Activated CD8-positive, alpha-beta T cell treated with anti-CD3 and anti-CD28 coated beads for 36 hours (primary cell): ENCODE results near the gene ADAM10. TPM values are rescaled to one million over a fixed set of nuclear protein-coding genes. Genes with fewer than 3 reads are reported as not detected.

ENCODE experiments used
- ATAC-seq: fragments of 200-7000 bp; cut with Tn5 transposase; one replicate; pipeline ENCODE4 v1.10.0; 2021; ENCODE audit warnings: mild to moderate bottlenecking, moderate library complexity
- CTCF ChIA-PET: fragments of 350-600 bp; sonication (Branson Sonifier 250); formaldehyde crosslinking; loops from one replicate; lab custom pipeline; 2021; ENCODE audit warnings: antibody characterized with exemption; lab: Charles Lee
- POLR2A ChIA-PET: fragments of 350-600 bp; sonication (Branson Sonifier 250); formaldehyde crosslinking; loops from one replicate; lab custom pipeline; 2021; ENCODE audit warnings: antibody characterized with exemption; lab: Charles Lee
- DNase-seq: peaks from one replicate; pipeline ENCODE4 v3.0.0-alpha.2; 2020
- H3K27ac Mint-ChIP-seq: one replicate; pipeline ENCODE4 v1.8.0; 2021; ENCODE audit warnings: mild to moderate bottlenecking, mixed read lengths
- H3K27me3 Mint-ChIP-seq: one replicate; pipeline ENCODE4 v1.8.0; 2021; ENCODE audit warnings: mixed read lengths
- H3K36me3 Mint-ChIP-seq: one replicate; pipeline ENCODE4 v1.8.0; 2021; ENCODE audit warnings: low read depth, mixed read lengths
- H3K4me1 Mint-ChIP-seq: one replicate; pipeline ENCODE4 v1.8.0; 2021; ENCODE audit warnings: low read depth, mixed read lengths
- H3K4me3 Mint-ChIP-seq: one replicate; pipeline ENCODE4 v1.8.0; 2021; ENCODE audit warnings: mild to moderate bottlenecking, moderate library complexity, mixed read lengths
- H3K9me3 Mint-ChIP-seq: one replicate; pipeline ENCODE4 v1.8.0; 2021; ENCODE audit warnings: mixed read lengths
- intact Hi-C: fragments of 100-400 bp; cut with micrococcal nuclease; formaldehyde crosslinking; loops from one replicate; pipeline ENCODE4 v1.10.0; 2022
- total RNA-seq, 2 experiments: library from RNA; stranded (reverse); gene quantifications; one replicate each; pipeline ENCODE4 v1.2.3, GENCODE V29; 2021
- TF ChIP-seq, protein P1 (sequence below): fragments of 200-600 bp; IDR thresholded peaks from one replicate; pipeline ENCODE4 v1.8.0; 2022; ENCODE audit warnings: antibody characterized with exemption, mild to moderate bottlenecking

ADAM10 gene
- total RNA-seq, 2 experiments from 2014 or later, result 76.4 to 79.4 TPM

DNA sequence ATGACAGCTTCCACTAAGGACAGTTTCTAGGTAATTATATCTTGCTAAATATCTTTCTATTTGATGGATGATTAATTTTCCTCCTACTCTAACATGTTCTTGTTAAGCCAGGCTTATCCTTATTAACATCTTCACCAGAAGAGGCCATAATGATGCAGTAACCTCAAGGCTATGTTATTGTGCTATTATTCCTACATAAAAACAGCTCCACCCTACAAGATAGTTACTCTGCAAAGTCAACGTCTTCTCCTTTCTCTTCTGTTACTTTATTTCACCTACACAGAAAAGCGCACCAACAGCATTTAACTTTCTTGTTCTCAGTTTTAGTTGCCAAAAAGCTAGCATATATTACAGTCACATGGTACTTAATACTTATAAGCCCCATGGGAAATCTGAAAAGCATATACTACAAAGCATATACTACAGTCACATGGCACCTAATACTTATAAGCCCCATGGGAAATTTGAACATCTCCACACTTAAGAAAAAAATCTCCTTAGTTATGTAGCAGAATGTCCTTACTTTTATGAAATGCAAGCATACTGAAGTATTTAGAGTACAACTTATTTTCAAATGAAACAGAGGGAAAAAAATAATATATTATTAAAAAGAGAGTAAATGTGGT lies 13.4 kb downstream of the ADAM10 start:
- no peak for DNase-seq
- peaks cover 64% of the 10 kb centered on the region for H3K4me1 Mint-ChIP-seq

DNA sequence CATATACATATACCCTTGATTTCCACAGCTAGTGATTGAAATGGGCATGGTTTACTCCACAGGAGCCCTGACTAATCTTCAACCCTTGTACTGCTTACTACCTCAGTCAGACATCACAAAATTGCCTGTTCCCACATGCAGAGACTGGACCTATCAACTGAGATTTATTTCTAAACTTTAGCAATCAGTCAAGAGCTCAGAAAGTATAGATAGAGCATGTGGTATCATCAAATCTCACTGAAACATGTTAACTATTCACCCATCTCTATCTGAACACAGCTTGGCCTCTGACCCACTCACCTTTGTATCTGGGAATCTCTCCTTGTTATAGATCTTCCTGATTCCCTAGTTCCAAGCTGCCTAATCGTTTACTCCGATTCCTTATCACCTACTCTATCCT lies 14.6 kb downstream of the ADAM10 start:
- Mint-ChIP-seq H3K36me3 (peaks cover 18% of the 10 kb centered on the region), H3K9me3 (no peaks in the 10 kb centered on the region), H3K27me3 (no peaks in the 10 kb centered on the region), H3K27ac (no peak overlapping the region), H3K4me3 (no peak overlapping the region), H3K4me1 (peaks cover 67% of the 10 kb centered on the region)
- CTCF ChIA-PET, result interaction anchor here (1.2 to 1.5 kb wide), 2 partner anchors 11 to 36 kb away, joined by 4 to 5 read pairs; partner anchors contain the start of gene MINDY2
- intact Hi-C loops, result no loop called here
- ATAC-seq, result no peak
- TF ChIP-seq, protein P1, sequence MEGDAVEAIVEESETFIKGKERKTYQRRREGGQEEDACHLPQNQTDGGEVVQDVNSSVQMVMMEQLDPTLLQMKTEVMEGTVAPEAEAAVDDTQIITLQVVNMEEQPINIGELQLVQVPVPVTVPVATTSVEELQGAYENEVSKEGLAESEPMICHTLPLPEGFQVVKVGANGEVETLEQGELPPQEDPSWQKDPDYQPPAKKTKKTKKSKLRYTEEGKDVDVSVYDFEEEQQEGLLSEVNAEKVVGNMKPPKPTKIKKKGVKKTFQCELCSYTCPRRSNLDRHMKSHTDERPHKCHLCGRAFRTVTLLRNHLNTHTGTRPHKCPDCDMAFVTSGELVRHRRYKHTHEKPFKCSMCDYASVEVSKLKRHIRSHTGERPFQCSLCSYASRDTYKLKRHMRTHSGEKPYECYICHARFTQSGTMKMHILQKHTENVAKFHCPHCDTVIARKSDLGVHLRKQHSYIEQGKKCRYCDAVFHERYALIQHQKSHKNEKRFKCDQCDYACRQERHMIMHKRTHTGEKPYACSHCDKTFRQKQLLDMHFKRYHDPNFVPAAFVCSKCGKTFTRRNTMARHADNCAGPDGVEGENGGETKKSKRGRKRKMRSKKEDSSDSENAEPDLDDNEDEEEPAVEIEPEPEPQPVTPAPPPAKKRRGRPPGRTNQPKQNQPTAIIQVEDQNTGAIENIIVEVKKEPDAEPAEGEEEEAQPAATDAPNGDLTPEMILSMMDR, result no peak
- no peak for DNase-seq
- POLR2A ChIA-PET, result no interaction called here

More for the DNA sequence above, 13.4 kb downstream of the ADAM10 start:
- TF ChIP-seq, protein P1, result no peak
- intact Hi-C loops, result no loop called here
- Mint-ChIP-seq H3K4me3 (no peak overlapping the region), H3K36me3 (peaks cover 13% of the 10 kb centered on the region), H3K27ac (no peak overlapping the region), H3K9me3 (no peaks in the 10 kb centered on the region), H3K27me3 (no peaks in the 10 kb centered on the region)
- CTCF ChIA-PET, result interaction anchor here (1.5 kb wide), 1 partner anchor 35 kb away, joined by 4 read pairs; the partner anchor contains the start of gene MINDY2
- POLR2A ChIA-PET, result interaction anchor here (0.7 kb wide), 1 partner anchor 247 kb away, joined by 3 read pairs; no protein-coding TSS in a partner anchor
- no peak for ATAC-seq

DNA sequence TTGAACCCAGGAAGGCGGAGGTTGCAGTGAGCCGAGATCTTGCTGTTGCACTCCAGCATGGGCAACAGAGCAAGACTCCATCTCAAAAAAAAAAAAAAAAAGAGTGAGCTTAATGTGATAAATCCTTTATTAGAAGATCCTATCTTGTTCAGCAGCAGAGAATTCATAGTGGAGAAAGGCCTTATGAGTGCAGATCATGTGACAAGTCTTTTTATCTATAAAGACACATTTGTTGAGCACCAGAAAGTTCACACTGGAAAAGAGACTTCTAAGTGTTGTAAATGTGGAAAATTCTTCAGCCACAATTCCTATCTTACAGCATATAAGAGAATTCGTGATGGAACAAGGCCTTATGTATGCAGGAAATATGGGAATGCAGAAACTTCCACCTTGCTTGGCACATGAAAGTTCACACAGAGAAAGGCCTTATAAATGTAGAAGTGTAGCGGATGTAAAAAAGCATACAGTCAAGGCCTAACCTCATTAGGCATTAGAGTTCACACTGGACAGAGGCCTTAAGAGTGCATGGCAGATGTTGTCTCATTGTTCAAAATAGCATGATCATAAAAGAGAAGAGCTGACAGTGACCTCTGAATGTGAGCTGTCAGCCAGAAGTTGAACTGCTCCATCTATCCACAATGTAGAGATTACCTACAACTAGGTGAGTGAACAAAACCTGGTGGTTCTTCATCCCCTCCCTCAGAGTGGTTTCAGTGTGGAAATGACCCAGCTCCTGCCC lies 16.7 kb downstream of the ADAM10 start:
- TF ChIP-seq, protein P1, result no peak
- H3K27ac Mint-ChIP-seq, result peak overlapping the region; percentile 14
- H3K27me3 Mint-ChIP-seq, result no peaks in the 10 kb centered on the region
- ChIA-PET CTCF (interaction anchor here (0.6 kb wide), 1 partner anchor 8 kb away, joined by 3 read pairs; no protein-coding TSS in a partner anchor), POLR2A (interaction anchor here (1.5 kb wide), 1 partner anchor 7 kb away, joined by 5 read pairs; no protein-coding TSS in a partner anchor)
- intact Hi-C loops, result no loop called here
- no peaks in the 10 kb centered on the region for H3K9me3 Mint-ChIP-seq
- H3K4me3 Mint-ChIP-seq, result no peak overlapping the region
- ATAC-seq (no peak), DNase-seq (no peak)
- H3K4me1 Mint-ChIP-seq, result peaks cover 61% of the 10 kb centered on the region
- peaks cover 23% of the 10 kb centered on the region for H3K36me3 Mint-ChIP-seq

DNA sequence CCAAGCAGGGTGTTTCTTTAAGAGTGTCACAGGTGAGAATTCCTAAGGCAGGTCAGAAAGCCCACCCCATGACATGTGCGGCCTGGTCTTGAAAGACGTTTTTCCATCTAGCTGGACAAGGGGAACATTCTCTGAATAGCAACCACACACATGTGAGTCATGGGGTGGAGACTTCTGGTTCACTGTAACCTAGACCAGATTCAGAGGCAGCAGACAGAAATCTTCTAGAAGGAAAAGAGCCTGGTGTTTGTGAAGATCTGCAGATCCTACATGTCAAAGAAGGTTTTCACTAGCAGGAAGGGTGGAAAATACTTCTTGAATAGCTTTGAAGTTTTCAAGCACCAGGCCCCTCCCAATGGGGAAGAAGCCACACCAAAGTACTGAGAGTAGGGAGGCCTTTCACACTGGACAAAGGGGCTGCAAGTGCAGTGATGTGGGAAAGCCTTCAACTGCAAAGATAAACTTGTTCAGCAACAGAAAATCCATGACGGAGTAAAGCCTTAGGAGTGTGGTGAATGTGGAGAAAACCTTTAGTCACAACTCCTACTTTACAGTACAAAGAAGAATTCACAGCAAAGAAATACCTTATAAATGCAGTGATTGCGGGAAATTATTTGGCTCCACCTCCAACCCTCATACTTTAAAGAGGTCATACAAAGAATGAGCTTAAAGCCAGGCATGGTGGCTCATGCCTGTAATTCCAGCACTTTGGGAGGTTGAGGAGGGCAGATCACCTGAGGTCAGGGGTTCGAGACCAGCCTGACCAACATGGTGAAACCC lies 17.6 kb downstream of the ADAM10 start:
- Mint-ChIP-seq H3K27ac (no peak overlapping the region), H3K9me3 (no peaks in the 10 kb centered on the region), H3K27me3 (no peaks in the 10 kb centered on the region), H3K36me3 (peaks cover 23% of the 10 kb centered on the region), H3K4me3 (no peak overlapping the region), H3K4me1 (peaks cover 58% of the 10 kb centered on the region)
- ATAC-seq, result no peak
- DNase-seq, result no peak
- TF ChIP-seq, protein P1, result no peak
- POLR2A ChIA-PET, result interaction anchor here (1.2 to 1.5 kb wide), 2 partner anchors 8 to 21 kb away, joined by 3 to 5 read pairs; no protein-coding TSS in a partner anchor
- intact Hi-C loops, result no loop called here
- CTCF ChIA-PET, result no interaction called here
